Right kidney (tissue), 9 donors: ENCODE results near the gene SESN3.
"Not testable (repeated sequence)": the region's sequence is repeated elsewhere in the genome, so short reads cannot be mapped to it uniquely, and the experiment has no call there.

Experiments used
- DNase-seq: peaks from one replicate; pipeline ENCODE4 v3.0.0-alpha.2; 2016
- long read RNA-seq, 8 donors: transcript quantifications; one replicate each; lab custom pipeline, GENCODE V29; 2026

SESN3 gene
- long read RNA-seq, donor 1, full-length matches to known transcripts = 6 of 6 reads
- long read RNA-seq, donor 1, partial matches to known transcripts = 0 of 6 reads
- long read RNA-seq, donor 1, other reads (novel, unspliced or antisense) = 0 of 6 reads
- long read RNA-seq, donor 2, full-length matches to known transcripts = 4 of 4 reads
- long read RNA-seq, donor 2, partial matches to known transcripts = 0 of 4 reads
- long read RNA-seq, donor 2, other reads (novel, unspliced or antisense) = 0 of 4 reads
- long read RNA-seq, donor 3, full-length matches to known transcripts = 5 of 5 reads
- long read RNA-seq, donor 3, partial matches to known transcripts = 0 of 5 reads
- long read RNA-seq, donor 3, other reads (novel, unspliced or antisense) = 0 of 5 reads
- long read RNA-seq, donor 4, full-length matches to known transcripts = 7 of 7 reads
- long read RNA-seq, donor 4, partial matches to known transcripts = 0 of 7 reads
- long read RNA-seq, donor 4, other reads (novel, unspliced or antisense) = 0 of 7 reads
- long read RNA-seq, donor 5, partial matches to known transcripts = 6 of 6 reads
- long read RNA-seq, donor 5, other reads (novel, unspliced or antisense) = 0 of 6 reads
- long read RNA-seq, donor 6, full-length matches to known transcripts = 4 of 4 reads
- long read RNA-seq, donor 6, partial matches to known transcripts = 0 of 4 reads
- long read RNA-seq, donor 6, other reads (novel, unspliced or antisense) = 0 of 4 reads
- long read RNA-seq, donor 7, full-length matches to known transcripts = 14 of 14 reads
- long read RNA-seq, donor 7, partial matches to known transcripts = 0 of 14 reads
- long read RNA-seq, donor 7, other reads (novel, unspliced or antisense) = 0 of 14 reads
- long read RNA-seq, donor 8, full-length matches to known transcripts = 4 of 10 reads
- long read RNA-seq, donor 8, partial matches to known transcripts = 6 of 10 reads
- long read RNA-seq, donor 8, other reads (novel, unspliced or antisense) = 0 of 10 reads

GRCh38 chr11:95231127-95231880 is at the start of gene SESN3:
Gene SESN3 (minus strand): TSS chr11:95231202. CDS start chr11:95230860, 342 bp downstream.
- DNase-seq = peak; percentile 80

DNA sequence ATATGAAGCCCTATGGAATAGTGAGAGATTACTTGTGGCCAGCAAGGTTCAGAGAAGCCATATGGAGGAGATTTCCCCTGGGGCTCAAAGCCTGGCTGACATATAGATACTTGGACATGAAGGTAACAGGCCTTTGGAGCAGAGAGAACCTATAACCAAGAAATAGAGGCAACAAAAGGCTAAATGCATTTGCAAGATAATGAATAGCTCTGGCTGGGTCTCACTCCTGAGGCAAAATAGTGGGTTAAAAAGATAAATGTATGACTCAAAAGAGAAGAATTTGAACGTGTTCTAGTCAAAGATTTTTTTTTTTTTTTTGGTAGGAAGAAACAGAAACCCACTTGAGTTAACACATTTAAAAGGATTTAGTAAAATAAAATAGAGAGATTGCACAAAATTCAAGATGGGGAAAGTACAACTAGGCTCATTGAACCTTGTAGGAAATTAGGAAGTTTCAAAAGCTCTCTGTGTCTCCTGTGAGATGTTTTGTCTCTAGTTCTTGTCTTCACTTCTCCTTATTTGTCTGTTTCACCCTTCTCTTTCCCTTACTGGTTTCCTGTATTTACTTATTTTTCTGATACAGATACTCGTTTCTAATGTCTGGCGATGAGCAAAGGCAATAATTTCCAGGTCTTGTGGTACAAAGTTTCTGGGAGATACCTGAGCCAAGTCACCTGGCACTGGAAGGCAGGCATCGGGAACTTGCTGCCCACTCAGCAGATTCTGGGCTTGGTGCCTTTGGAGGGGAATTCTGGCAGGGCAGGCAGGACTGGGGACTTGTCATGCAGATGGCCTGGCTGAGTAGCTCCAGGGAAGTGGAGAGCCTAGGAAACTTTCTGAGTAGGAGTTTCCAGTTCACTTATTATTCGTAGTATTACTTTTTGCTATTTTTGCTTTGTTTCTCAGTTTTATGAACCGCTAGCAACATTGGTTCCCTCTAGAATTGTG is 49.2 kb upstream of the SESN3 start:
- no peak for DNase-seq

DNA sequence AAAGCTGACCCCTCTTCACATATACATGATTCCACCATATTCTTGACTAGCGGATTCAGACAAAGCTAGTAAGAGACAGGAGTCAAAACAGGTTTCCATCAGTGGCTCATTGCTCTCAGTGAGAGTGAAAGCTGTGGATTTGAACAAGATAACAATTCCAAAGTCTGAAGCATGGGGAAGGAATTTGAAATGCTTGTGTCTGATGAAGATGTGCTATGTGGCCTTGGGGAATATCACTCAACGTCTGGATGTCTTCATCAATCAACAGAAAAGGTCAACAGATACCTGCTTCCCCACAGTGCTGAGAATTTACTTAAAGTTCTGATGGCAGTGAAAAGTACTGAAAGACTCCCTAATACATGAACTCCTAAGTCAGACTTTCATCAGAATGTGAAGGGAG is 46.9 kb upstream of the SESN3 start:
- DNase-seq = no peak

GRCh38 chr11:95276139-95276538 is 45.1 kb upstream of the SESN3 start:
- no peak for DNase-seq

GRCh38 chr11:95273618-95274017 is 42.6 kb upstream of the SESN3 start:
- DNase-seq = not testable (repeated sequence)

GRCh38 chr11:95269036-95269819 is 38.2 kb upstream of the SESN3 start:
- no peak for DNase-seq

- no peak for DNase-seq
Measured at GRCh38 chr11:95268391-95268790, 37.4 kb upstream of the SESN3 start.

- DNase-seq = no peak
Measured at GRCh38 chr11:95267601-95268213, 36.7 kb upstream of the SESN3 start.

DNA sequence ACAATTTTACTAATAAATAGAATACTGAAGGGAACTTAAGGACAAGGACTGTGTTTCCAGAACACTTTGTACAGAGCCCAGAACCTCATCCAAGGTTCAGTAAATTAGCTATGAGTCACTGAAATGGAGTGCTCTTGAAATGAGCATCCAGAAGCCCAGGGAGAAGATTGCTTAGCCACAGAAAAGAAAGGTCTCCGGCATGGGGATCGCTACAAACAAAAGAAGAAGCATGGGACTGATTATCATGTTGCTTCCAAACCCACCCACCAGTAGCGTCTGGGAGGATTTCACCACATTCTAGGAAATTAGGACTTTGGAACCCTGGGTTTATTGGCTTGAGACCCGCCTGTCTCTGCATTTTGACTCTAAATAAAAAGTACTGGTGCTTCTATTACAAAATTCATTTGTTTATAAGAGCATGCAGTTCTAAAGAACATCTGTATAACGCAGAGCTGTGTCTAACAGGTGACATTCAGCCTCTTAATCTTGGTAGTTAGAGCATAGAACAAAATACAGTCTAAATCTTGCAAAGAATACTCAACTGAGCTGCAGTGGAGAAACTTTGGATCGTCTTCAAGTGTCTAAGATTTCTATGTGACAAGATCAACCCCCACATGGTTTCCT is 35.9 kb upstream of the SESN3 start:
- no peak for DNase-seq

DNA sequence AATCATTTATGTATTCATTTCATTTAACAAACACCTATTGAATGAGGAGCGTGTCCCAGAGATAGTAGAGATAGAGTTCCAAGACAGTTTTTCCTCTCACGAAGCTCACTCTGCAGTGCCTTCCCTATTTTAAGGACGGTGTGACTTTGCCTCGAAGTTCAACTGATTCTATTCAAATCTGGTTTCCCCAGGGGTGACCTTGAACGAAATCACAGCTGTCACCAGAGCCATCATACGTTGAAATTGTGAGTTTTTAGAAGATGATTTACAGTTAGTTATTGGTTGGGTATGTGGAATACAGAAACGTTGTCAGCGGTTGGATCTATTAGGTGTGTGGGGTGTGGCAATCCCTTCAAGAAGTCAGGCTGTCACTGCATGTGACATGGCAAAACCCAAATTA is 33.9 kb upstream of the SESN3 start:
- DNase-seq = no peak

DNA sequence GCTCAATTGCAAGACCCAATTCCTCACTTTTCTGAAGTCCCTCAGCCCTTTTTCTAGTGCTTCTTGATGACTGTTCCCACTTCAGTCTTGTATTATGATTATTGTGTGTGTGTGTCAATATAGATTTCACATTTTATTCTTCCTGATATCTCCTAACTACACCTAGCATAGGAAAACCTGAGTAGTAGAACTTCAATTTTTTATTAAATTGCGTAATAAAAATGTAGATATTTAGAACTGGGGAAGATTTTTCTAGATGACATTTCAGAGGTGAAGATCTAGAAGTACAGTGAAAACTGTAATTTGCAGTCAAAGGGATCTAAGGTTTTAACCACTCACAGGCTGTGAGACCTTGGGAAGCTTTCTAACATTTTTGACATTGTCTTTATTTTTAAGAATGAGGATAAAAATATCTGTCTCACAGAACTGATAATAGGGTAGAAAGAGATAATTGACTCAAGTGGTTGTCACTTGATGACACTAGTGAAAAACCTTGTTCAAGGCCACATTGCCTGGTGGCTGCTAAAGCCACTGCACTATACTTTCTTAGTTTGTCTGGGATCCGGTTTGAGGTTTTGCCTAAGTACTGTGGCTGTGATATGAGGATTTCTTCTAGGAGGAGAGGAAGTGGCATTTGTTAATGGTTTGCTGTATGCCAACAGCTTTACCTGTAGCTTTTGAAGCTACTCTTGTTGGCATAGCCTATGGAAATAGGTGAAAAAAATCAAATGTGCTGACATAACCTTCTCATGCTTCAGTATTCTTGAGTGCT is 32.2 kb upstream of the SESN3 start:
- no peak for DNase-seq

DNA sequence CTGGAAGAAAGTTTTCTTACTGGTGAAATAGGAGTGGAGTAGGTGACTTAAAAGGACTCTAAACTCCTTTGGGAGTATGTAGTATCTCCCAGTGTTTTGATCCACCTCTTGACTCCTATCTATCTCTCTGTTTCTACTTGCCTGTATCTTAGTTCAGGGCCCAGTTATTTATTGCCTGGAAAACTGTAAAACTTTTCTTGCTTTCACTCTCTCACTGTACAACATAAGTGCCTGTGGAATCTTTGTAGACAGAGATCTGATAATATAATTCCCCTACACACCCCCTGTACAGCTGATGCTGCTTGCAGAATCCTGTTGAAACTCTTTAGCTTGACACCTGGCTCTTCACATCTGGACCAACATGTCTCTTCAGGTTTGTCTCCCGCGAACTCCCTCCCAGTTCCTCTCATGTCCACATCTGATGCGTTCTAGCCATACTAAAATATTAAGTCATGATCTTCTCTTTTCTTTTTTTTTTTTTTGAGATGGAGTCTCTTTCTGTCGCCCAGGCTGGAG is 26.5 kb upstream of the SESN3 start:
- no peak for DNase-seq

- no peak for DNase-seq
Measured at GRCh38 chr11:95256321-95256779, 25.3 kb upstream of the SESN3 start.

DNA sequence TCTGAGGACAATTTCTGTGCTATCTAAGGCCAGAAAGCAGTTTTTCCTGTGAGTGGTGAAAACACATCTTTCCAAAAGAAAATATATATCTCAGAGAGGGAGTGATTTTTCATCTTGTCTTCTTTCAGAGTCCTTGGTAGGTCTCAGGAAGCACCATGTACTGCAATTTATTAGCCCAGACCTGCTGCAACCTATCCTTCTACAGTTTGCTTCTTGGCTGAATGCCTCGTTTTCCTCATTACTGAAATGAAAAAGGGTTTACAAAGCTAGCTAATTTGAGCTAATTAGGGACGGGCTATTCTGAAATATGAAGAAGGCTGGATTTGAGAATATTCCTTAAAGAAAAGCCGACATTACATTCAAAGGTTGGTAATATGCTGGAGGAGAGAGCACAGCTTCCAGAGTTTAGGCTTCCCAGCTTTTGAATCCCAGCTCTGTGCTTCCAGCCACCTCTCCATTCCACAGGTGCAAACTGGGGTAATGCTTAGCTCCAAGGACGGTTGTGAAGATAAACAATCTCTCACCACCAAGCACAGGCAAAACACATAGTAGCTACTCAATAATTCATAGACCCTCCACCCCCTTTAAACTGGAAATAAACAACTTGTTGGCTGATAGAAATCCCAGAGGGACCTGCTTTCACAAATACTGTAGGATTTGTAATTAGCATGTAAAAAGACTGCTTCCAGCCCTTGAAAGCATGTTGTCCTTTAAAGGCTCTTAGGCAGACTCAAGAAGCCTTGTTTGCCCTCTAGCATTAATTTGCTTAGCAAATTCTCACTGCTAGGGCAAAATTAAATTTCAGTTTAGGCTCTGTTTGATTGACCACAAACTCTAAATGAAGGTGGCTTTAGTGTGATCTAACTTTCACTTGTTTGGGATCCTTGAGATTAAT is 24.5 kb upstream of the SESN3 start:
- no peak for DNase-seq

DNA sequence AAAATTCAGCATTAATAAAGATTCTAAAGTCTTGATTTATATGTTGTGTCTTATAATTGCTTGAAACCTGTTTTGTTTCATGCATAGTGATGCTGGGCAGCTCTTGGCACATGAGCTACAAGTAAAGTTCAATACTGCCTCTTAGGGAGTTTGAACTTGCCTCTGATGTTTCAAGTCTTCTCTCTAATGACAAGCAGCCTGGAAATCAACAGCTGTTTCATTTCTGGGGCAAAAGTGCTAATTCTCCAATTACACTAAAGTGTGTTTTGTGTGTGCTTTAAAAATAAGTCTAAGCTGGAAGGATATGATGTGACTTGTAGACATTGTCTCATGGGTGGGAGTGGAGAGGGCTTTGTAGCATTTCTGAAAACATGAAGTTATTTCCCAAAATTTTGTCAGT is 23.7 kb upstream of the SESN3 start:
- no peak for DNase-seq

DNA sequence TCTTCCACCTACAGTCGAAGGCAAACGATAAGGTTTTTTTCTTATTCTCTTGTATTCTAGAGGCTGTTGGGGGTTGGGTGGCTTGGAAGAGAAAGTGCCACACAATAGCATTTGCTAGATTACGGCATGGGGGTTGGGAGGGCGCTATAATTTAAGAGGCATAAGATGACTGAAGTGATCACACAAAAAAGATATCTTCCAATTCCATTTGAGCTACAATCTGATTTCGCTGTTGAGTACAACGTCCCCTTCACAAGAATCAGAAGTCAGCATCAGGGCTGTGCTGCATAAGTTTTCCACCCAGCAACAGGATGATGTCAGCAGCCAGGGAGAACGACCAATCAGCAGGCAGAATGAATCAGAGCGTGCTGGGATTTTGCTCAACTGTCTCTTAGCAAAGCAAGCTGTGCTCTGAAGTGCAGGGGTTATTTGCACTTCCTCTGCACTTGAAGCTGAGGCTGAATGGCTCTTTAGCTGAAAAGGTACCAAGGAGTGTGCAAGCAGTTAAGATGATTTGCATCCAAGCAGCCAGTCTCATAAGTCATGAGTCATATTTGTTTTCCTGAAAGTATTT is 23.2 kb upstream of the SESN3 start:
- peak; percentile 78 for DNase-seq

GRCh38 chr11:95253141-95253540 is 22.1 kb upstream of the SESN3 start:
- DNase-seq = no peak
